ENCODE measurements around the gene TBC1D16.

TBC1D16 gene

GRCh38 chr17:80060644-80061043 is 25.0 kb upstream of the TBC1D16 start:
- TF ChIP-seq CTCF (IDR thresholded peaks at IDR 0.05), result no peak
- H3K27me3 ChIP-seq, result no peaks in the 10 kb centered on the region
- peaks cover 0 to 5% (median 0%) of the 10 kb centered on the region in 4 donors for H3K4me1 ChIP-seq
- no peaks in the 10 kb centered on the region for H3K9me3 ChIP-seq
- intact Hi-C loops (cut with DNase I; ENCODE audit: low total_unique reads), result no loop called here
- no peak for DNase-seq
- no peak overlapping the region for H3K4me3 ChIP-seq
- H3K36me3 ChIP-seq, result peaks cover 0 to 21% (median 4%) of the 10 kb centered on the region in 3 donors
- no peak overlapping the region for H3K27ac ChIP-seq

- intact Hi-C loops (cut with DNase I; ENCODE audit: low total_unique reads), result no loop called here
- no peak for TF ChIP-seq CTCF (IDR thresholded peaks at IDR 0.05)
- no peak overlapping the region for H3K27ac ChIP-seq
Measured at GRCh38 chr17:80058311-80058955, 22.8 kb upstream of the TBC1D16 start.

GRCh38 chr17:80055597-80055996 is 19.9 kb upstream of the TBC1D16 start:
- no peak for TF ChIP-seq CTCF (IDR thresholded peaks at IDR 0.05)
- intact Hi-C loops (cut with DNase I; ENCODE audit: low total_unique reads), result no loop called here
- DNase-seq, result no peak

More at GRCh38 chr17:80058311-80058955, 22.8 kb upstream of the TBC1D16 start:
- Histone ChIP-seq H3K4me1 (no peaks in the 10 kb centered on the region), H3K36me3 (peaks cover 0 to 21% (median 4%) of the 10 kb centered on the region in 3 donors), H3K4me3 (no peak overlapping the region), H3K27me3 (no peaks in the 10 kb centered on the region), H3K9me3 (no peaks in the 10 kb centered on the region)
- no peak for DNase-seq

GRCh38 chr17:80053102-80053501 is 17.4 kb upstream of the TBC1D16 start:
- Histone ChIP-seq H3K4me3 (no peak overlapping the region), H3K9me3 (no peaks in the 10 kb centered on the region), H3K4me1 (no peaks in the 10 kb centered on the region), H3K36me3 (peaks cover 0 to 42% (median 5%) of the 10 kb centered on the region in 3 donors), H3K27me3 (no peaks in the 10 kb centered on the region), H3K27ac (no peak overlapping the region)
- TF ChIP-seq CTCF (IDR thresholded peaks at IDR 0.05), result no peak
- no peak for DNase-seq
- intact Hi-C loops (cut with DNase I; ENCODE audit: low total_unique reads), result no loop called here

More at GRCh38 chr17:80055597-80055996, 19.9 kb upstream of the TBC1D16 start:
- Histone ChIP-seq H3K36me3 (peaks cover 0 to 31% (median 8%) of the 10 kb centered on the region in 3 donors), H3K27ac (no peak overlapping the region), H3K9me3 (no peaks in the 10 kb centered on the region), H3K4me1 (no peaks in the 10 kb centered on the region), H3K4me3 (no peak overlapping the region), H3K27me3 (no peaks in the 10 kb centered on the region)

- Histone ChIP-seq H3K36me3 (peaks cover 0 to 48% (median 5%) of the 10 kb centered on the region in 3 donors), H3K27ac (no peak overlapping the region), H3K9me3 (no peaks in the 10 kb centered on the region), H3K4me1 (no peaks in the 10 kb centered on the region), H3K4me3 (no peak overlapping the region), H3K27me3 (no peaks in the 10 kb centered on the region)
- TF ChIP-seq CTCF (IDR thresholded peaks at IDR 0.05), result no peak
- intact Hi-C loops (cut with DNase I; ENCODE audit: low total_unique reads), result no loop called here
- no peak for DNase-seq
Measured at GRCh38 chr17:80051681-80052080, 16.0 kb upstream of the TBC1D16 start.
